ENCODE measurements around the gene EPS8L3. TPM values are rescaled to one million over a fixed set of nuclear protein-coding genes. Genes with fewer than 3 reads are reported as not detected.
"Not testable (repeated sequence)": the region's sequence is repeated elsewhere in the genome, so short reads cannot be mapped to it uniquely, and the experiment has no call there.

Gene EPS8L3
- total RNA-seq, 1 donor from 2014 or later = not detected

DNA sequence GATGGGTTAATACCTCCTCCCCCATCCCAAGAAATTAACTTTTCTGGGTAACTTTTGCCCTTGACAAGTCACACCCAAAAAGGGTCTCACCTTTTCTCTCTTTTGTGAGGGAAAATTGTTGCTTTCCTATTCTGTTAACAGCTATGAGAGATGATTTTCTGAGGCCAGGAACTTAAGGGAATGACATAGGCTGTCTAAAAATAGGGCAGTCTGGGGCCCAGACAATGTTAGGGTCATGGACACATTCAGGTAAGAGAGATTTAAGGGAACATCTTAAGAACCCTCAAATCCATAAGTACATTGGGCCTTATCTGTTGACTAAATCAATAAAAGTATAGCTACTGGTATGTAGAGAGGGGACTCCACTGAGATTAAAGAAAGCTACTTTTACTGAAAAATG is 14.5 kb downstream of the EPS8L3 start:
- intact Hi-C loops (cut with micrococcal nuclease) = no loop called here

DNA sequence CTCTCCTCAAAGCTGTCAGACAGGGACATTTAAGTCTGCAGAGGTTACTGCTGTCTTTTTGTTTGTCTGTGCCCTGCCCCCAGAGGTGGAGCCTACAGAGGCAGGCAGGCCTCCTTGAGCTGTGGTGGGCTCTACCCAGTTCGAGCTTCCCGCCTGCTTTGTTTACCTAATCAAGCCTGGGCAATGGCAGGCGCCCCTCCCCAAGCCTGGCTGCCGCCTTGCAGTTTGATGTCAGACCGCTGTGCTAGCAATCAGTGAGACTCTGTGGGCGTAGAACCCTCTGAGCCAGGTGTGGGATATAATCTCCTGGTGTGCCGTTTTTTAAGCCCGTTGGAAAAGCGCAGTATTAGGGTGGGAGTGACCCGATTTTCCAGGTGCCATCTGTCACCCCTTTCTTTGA is 15.4 kb downstream of the EPS8L3 start:
- intact Hi-C loops (cut with micrococcal nuclease) = not testable (repeated sequence)

DNA sequence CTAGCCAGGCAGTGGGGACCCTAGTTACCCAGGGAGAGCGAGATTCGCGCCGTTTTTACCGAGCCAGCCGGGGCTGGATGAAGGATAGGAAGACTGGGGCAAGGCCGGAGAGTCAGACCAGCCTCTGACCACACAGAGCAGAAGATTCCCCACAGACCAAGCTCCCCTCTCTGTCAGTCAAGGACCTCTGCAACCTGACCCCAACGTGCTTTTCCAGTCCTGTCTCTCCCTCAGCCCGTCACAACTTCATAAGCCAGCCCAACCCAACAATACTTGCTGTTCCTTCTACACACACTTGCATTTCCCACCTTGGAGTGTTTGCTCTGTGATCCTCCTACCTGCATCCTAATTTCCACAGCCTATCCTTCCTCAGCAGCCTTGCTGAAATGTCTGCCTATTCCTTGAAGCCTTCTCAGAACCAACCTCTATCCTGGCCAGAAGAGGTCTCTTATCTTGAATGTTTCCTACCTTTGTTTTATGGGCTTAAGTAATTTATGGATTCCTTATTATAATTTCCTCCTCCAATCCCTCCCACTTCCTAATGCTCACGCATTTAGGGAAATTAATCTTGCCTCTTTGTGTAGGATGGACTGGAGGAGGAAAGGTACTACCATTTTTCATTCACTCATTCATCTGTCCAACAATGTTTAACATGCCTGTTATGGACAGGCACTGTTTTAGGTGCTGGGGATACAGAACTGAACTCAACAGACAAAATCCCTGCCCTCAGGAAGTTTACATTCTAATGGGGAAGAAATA is 22.9 kb downstream of the EPS8L3 start, which contains the start of gene GSTM3:
Gene GSTM3 (minus strand): TSS at position 424 of the 759 bp plus-strand sequence. CDS start 751 bp downstream, outside the sequence.
- intact Hi-C loops (cut with micrococcal nuclease) = loop anchor here (1.0 to 2.0 kb wide), 8 partner anchors 54 to 470 kb away; partner anchors contain the start of genes AHCYL1, GNAI3, GSTM1 and GSTM2

DNA sequence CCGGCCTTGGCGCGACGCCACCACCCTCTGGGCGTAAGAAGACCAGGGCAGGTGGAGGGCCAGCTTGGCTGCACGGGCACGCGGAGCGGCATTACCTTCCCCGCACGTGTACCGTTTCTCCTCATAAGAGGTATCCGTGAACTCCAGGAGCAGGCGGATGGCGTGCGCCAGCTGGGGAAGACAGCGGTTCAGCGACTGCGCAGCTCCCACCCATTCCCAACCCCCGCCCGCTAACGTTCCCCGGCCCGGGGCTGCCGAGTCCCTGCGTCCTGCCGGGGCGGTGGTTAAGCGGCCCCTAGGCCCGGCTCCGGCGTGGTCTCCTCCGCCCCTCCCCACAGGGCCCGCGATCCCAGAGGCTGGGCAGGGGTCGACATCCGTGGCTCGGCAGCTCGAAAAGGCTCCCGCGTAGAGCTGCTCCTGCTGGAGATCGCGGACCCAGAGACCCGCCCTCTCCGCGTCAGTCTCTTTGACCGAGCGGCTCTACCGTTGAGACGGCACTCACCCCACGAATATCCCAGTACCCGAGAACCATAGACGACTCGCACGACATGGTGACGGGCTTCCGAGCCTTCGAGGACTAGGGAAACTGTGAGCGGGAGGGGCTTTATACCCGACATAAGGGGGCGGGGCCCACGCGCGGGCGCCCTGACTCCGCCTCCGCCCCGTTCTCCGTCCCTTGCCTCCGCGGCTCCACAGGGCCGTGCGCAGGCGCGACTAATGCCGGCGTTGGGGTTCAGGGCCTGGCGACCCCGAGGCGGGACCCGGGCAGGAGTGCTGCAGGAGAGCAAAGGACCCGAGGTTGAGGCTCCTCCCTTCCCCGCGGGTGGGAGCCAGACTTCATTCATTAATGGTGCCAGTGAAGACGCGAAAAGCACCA is 23.7 kb downstream of the EPS8L3 start:
- intact Hi-C loops (cut with micrococcal nuclease) = loop anchor here (1.0 to 2.0 kb wide), 8 partner anchors 53 to 471 kb away; partner anchors contain the start of genes AHCYL1, GNAI3, GSTM1 and GSTM2

DNA sequence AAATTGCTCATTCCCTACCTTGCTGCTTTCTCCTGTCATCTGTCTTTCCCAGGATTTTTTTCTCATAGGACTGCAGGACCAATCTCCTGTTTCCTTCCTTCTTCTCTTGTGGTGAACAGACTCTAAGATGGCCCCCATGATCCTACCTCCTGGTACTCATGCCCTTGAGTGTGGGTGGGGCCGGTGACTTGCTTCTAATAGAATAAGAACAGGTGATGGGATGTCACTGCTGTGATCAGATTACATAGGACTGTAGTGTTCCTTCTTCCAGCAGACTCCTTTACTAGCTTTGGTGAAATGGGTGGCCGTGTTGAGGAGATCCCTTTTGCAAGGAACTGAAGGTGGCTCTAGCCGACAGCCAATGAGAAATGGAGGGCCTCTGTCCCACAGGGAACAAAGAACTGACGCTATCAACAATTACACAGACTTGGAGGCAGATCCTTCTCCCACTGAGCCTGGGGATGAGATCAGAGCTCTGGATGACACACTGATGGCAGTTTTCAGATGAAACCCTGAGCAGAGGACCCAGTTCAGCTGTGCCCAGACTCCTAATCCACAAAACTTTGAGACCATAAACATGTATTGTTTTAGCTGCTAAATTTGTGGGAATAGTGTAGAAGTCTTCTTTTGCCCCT is 30.4 kb downstream of the EPS8L3 start:
- intact Hi-C loops (cut with micrococcal nuclease) = no loop called here

DNA sequence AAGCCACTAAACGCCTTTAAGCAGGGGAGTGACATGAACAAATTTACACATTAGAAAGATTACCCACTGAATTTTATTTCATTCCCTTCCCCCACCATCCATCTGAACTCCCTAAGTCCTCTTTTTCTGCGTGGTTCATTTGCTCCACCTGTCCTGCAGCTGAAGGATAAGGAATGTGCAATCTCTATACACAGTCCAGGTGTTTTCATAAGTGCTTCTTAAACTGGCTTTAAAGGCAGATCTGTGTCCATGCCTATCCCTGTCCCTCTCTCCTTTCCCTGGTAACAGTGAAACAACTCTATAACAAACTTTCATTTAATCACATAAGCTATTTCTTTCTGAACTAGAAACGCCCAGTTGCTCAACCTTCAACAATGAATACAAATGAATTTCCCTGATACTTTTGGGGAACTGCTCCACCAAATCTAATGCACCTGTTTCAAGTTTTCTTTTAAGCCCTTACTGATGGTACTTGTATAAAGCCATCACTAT is 31.3 kb downstream of the EPS8L3 start:
- intact Hi-C loops (cut with micrococcal nuclease) = no loop called here

DNA sequence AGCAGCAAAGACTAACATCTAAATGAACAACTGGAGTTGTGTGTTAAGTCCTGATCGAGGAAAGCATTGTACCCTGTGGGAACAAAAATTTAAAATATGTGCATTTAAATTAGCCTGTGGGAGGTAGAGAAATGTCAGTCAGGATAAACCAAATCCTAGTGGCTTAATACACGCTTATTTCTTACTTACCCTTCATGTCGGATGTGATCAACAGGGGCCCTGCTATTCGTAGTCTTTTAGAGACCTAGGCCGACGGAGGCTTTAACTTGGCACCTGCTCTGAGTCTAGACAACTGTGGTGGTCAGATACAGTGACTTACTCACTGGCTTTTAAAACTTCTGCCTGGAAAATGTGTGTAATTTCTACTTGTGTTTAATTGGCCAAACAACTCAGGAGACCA is 33.1 kb downstream of the EPS8L3 start:
- intact Hi-C loops (cut with micrococcal nuclease) = no loop called here

DNA sequence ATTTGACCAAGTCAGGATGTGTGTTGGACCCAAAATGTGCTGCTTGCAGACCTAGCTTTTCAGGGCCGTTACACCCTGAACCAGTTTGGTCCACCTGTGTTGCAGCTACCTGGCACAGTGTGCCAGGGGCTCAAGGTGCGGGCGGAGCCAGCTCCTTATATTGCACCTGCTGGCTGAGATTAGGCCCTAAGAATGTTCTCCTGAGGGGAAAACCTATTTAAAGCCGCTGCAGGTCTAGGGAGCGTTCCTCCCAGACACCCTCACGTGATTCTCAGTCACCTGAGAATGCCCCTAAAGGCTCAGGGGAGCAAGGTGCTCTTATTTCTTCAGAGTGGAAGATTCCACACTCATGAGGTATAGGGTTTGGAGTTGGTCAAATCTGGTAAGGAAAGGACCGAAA is 34.9 kb downstream of the EPS8L3 start:
- intact Hi-C loops (cut with micrococcal nuclease) = no loop called here

DNA sequence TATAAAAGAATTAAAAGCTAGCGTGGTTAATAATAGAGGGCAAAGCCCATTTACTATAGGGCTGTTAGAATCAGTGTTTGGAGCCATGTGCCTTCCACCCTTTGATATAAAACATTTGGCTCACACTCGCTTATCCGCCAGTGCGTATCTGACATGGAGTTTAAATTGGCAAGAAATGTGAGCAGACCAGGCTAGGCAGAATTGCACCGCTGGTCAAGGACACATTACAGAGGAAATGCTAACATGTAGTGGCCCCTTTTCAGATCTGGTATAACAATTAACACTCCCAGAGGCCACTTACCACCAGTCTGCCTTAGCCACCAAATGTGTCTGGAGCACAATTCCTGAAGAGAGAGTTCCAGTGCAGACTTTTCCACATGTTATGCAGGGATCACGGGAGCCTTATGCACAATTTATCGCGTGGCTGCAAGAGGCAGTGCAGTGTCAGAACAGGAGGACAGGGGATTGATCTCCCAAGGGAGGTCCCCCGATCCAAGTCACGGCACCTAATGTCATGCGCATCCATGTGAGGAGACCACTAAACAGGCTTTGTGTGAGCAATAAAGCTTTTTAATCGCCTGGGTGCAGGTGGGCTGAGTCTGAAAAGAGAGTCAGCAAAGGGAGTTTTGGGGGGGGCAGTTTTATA is 36.9 kb downstream of the EPS8L3 start:
- intact Hi-C loops (cut with micrococcal nuclease) = no loop called here

DNA sequence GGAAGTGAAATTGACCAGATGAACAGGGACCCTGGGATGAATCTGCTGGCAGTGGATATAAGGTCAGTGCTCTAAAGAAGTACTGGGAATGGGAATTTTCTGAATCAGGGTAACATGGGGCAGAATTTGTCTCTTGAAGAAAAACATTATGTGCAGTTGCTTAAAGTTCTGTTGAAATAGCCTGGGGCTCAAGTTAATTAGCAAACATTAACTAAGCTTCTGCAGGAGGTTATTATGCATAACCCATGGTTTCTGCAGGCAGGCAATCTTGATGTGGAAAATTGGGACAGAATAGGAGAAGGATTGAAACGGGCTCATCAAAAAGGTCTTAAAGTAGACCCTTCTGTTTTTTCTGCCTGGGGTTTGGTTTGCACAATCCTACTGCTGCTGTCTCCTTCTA is 37.7 kb downstream of the EPS8L3 start:
- intact Hi-C loops (cut with micrococcal nuclease) = no loop called here

DNA sequence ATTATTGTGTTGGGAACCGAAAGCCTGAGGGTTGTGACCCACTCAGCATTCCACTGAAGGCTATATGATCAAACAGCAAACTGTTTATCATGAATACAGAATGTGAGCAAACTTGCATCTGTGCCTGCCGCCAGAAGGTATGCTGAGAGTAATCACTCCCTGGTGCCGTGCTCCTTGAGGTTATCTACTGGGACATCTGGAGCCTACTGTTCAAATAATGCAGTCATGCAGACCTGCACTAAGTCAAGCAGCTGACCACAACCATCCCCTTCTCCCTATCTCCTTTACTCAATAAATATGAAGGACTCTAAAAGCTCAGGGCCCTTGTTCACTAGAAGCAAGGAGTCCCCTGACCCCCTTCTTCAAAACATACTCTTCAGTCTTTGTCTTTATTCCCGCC is 38.2 kb downstream of the EPS8L3 start:
- intact Hi-C loops (cut with micrococcal nuclease) = no loop called here

DNA sequence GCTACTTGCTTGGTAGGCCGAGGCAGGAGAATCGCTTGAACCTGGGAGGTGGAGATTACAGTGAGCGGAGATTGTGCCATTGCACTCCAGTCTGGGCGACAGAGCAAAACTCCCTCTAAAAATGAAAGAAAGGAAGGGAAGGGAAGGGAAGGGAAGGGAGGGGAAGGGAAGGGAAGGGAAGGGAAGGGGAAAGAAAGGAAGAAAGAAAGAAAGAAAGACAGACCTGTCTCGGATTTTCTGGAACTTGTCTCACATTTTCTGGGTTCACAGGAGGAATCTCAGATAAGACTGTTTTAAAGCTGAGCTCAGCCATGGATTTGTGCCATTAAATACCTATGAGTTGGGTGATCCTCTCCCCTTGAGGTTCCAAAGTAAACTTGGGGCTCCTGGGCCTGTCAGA is 38.8 kb downstream of the EPS8L3 start:
- intact Hi-C loops (cut with micrococcal nuclease) = no loop called here

DNA sequence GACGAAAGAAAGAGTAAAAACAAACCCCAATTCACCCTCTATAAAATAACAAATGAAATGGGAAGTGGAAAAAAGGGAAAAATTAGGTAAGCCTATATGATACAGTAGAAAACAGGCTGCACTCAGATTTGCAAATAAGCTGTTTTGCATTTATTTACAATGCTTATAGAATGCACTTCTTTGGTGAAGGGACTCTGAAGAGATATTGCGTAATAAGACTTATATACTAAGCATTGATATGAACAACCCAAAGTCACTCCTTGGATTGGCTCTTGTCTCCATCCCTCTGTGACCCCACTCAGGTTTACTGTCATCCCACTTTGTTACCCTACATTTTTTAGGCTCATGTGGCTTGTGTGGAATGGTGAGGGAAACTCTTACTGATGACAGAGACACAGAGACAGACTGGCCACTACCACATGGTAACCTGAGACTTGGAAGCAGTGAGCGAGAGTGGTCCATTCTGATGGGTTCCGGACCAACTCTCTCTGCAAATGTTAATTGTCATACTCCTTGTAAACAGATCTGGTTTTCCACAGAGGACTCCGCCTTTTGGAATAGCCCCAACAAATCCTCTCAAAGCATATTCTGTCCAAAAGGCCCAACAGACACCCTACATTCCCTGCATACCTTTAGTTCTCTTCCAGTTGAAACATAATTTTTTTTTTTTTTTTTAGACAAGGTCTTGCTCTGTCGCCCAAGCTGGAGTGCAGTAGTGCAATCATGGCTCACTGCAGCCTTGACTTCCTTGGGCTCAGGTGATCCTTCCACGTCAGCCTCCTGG is 40.6 kb downstream of the EPS8L3 start:
- intact Hi-C loops (cut with micrococcal nuclease) = no loop called here

DNA sequence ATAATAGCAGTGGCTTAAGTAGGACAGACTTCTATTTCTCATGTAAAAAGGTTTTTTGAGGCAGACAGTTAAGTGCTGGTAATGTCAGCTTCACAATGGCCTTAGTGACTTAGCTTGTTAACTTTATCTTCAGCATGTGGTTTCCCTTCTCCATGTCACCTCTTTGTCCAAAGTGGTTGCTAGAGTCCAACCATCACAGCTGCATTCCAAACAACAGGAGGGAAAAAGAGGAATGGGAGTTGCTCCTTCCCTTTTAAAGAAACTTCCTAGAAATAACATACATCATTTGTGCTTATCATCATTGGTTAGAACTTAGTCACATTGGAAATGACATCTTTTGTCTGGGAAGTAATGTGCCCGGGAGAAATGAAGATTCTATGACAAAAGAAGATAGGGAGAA is 41.8 kb downstream of the EPS8L3 start:
- intact Hi-C loops (cut with micrococcal nuclease) = no loop called here

GRCh38 chr1:109721042-109721441 is 42.7 kb downstream of the EPS8L3 start:
- intact Hi-C loops (cut with micrococcal nuclease) = no loop called here

GRCh38 chr1:109719337-109719837 is 44.3 kb downstream of the EPS8L3 start:
- intact Hi-C loops (cut with micrococcal nuclease) = no loop called here

- intact Hi-C loops (cut with micrococcal nuclease) = no loop called here
Observed at GRCh38 chr1:109718495-109718894, 45.2 kb downstream of the EPS8L3 start.

- intact Hi-C loops (cut with micrococcal nuclease) = no loop called here
Observed at GRCh38 chr1:109717729-109718128, 46.0 kb downstream of the EPS8L3 start.

GRCh38 chr1:109716570-109717090 is 47.1 kb downstream of the EPS8L3 start:
- intact Hi-C loops (cut with micrococcal nuclease) = no loop called here

DNA sequence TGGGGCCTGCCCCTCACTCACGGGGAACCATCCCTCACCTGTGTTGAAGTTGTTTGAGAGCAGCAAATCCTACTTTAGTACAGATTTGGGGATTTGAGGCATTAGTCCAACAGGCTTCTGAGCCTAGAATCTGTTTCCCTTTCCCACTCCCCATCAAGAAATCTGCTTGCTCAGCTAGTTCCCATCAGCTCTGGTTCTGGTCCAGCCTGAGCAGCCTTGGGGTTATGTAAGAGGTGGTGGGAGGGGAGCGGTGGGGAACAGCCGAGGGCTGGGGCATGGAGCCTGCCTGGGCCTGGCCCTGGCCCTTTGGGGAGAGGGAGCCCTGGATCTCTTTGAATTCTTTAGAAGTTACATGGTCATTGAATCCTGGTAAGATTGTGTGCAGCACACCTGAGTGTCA is 47.6 kb downstream of the EPS8L3 start:
- intact Hi-C loops (cut with micrococcal nuclease) = no loop called here
